ENCODE results near the gene DCAF15. TPM values are rescaled to one million over a fixed set of nuclear protein-coding genes. Genes with fewer than 3 reads are reported as not detected.

The DCAF15 gene
- total RNA-seq, 1 donor from 2014 or later, result 28.6 TPM

GRCh38 chr19:14006766-14007562 is 54.7 kb downstream of the DCAF15 start:
- DNase-seq (ENCODE audit: low spot score), result no peak
- Histone ChIP-seq H3K4me2 (peak overlapping the region; percentile 65), H3K4me1 (no peaks in the 10 kb centered on the region), H3K27me3 (no peaks in the 10 kb centered on the region), H3K79me2 (ENCODE audit: low read depth) (peaks cover 13% of the 10 kb centered on the region), H3K4me3 (peak overlapping the region; percentile 92), H3K36me3 (no peaks in the 10 kb centered on the region), H2AFZ (replicated peaks) (peak overlapping the region; percentile 86), H3F3A (ENCODE audit: low read depth) (peaks cover 15% of the 10 kb centered on the region), H4K20me1 (ENCODE audit: low read depth) (peaks cover 6% of the 10 kb centered on the region), H3K9me3 (ENCODE audit: low read depth) (no peaks in the 10 kb centered on the region), H3K9ac (peak overlapping the region; percentile 21), H3K27ac (peak overlapping the region; percentile 93)
- peak overlapping the region; percentile 94 for H3K4me3 Mint-ChIP-seq
- no peaks in the 10 kb centered on the region for H3K36me3 Mint-ChIP-seq
- peaks cover 14% of the 10 kb centered on the region for H3K27me3 Mint-ChIP-seq (ENCODE audit: insufficient read depth, low read depth)
- peaks cover 20% of the 10 kb centered on the region for H3K4me1 Mint-ChIP-seq
- peak overlapping the region; percentile 100 for H3K27ac Mint-ChIP-seq
- TF ChIP-seq EZH2phosphoT487 (IDR thresholded peaks at IDR 0.05) (no peak), CTCF (IDR thresholded peaks at IDR 0.05) (no peak), EZH2 (IDR thresholded peaks at IDR 0.05) (no peak)
- H3K9me3 Mint-ChIP-seq, result no peaks in the 10 kb centered on the region

Other genes with a start within 250 kb of the DCAF15 start
- gene MRI1, start 188.0 kb upstream of the DCAF15 start, total RNA-seq (ENCODE audit: low replicate concordance), result 6.3 and 22.5 TPM in 2 replicates
- gene C19orf53, start 178.1 kb upstream of the DCAF15 start, total RNA-seq (ENCODE audit: low replicate concordance), result 88.2 and 95.6 TPM in 2 replicates
- gene ZSWIM4, start 157.1 kb upstream of the DCAF15 start, total RNA-seq (ENCODE audit: low replicate concordance), result 6.7 and 20.4 TPM in 2 replicates
- gene NANOS3, start 75.4 kb upstream of the DCAF15 start, total RNA-seq (ENCODE audit: low replicate concordance), result not detected in 2 replicates
- 0.49 and 4.1 TPM in 2 replicates for gene BRME1, start 46.4 kb upstream of the DCAF15 start, total RNA-seq (ENCODE audit: low replicate concordance)
- gene CC2D1A, start 46.3 kb upstream of the DCAF15 start, total RNA-seq (ENCODE audit: low replicate concordance), result 8.1 and 22.0 TPM in 2 replicates
- gene PODNL1, start 14.1 kb upstream of the DCAF15 start, total RNA-seq (ENCODE audit: low replicate concordance), result 1.9 TPM in 1 of 2 replicates, not detected in the other
- 1.0 and 3.3 TPM in 2 replicates for gene RFX1, start 53.8 kb downstream of the DCAF15 start, total RNA-seq (ENCODE audit: low replicate concordance)
- not detected in 2 replicates for gene RLN3, start 75.6 kb downstream of the DCAF15 start, total RNA-seq (ENCODE audit: low replicate concordance)
- gene IL27RA, start 79.3 kb downstream of the DCAF15 start, total RNA-seq (ENCODE audit: low replicate concordance), result 1.2 and 3.3 TPM in 2 replicates
- gene PALM3, start 109.6 kb downstream of the DCAF15 start, total RNA-seq (ENCODE audit: low replicate concordance), result 4.0 TPM in 1 of 2 replicates, not detected in the other
- 0.68 TPM in 1 of 2 replicates, not detected in the other for gene MISP3, start 120.3 kb downstream of the DCAF15 start, total RNA-seq (ENCODE audit: low replicate concordance)
- not detected in 2 replicates for gene C19orf67, start 133.3 kb downstream of the DCAF15 start, total RNA-seq (ENCODE audit: low replicate concordance)
- gene SAMD1, start 138.2 kb downstream of the DCAF15 start, total RNA-seq (ENCODE audit: low replicate concordance), result 22.1 and 53.0 TPM in 2 replicates
- 22.2 and 31.8 TPM in 2 replicates for gene PRKACA, start 165.3 kb downstream of the DCAF15 start, total RNA-seq (ENCODE audit: low replicate concordance)
- gene ASF1B, start 184.1 kb downstream of the DCAF15 start, total RNA-seq (ENCODE audit: low replicate concordance), result 16.4 and 38.8 TPM in 2 replicates